ENCODE results near the gene BMP6.
A peak's percentile ranks its signal among the peaks of the same experiment; 100 is the strongest.

Gene BMP6

DNA sequence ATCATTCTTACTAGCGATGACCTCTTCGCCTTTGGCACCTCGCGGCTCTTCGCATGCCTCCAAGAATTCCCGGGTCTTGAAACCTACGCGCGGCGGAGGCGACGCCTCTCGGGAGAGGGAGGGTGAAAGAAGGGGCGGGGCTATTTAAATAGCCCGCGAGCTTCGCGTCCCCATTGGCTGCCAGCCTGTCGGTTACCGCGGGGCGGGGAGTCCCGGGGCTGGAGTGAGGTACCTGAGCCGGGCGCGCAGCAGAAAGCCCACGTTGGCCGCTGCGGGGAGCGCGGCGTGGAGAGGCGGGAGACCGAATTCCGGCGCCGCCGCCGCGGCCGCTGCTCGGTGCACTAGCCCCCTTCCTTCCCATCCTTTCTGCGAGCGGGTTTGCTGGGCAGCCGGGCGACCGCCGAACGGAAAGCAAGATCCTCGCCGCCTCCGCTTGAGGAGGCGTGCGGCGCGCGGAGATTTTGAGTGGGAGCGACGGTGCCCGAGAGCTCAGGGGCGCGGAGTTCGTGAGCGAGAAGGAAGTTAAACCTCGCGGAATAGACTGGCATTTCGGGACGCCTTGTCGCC, at the start of gene BMP6:
Gene BMP6, plus strand, starts transcription at position 251 of the 567 bp plus-strand sequence. CDS start 857 bp downstream, outside the sequence.
- peaks cover 61% of the 10 kb centered on the region for H3K27me3 ChIP-seq (ENCODE audit: insufficient read depth, low read length)
- H3K36me3 ChIP-seq (ENCODE audit: insufficient read depth, low read length): no peaks in the 10 kb centered on the region
- no peaks in the 10 kb centered on the region for H3K9me3 ChIP-seq (ENCODE audit: low read length)
- H3K4me1 ChIP-seq (ENCODE audit: insufficient read depth, low read length): peaks cover 32% of the 10 kb centered on the region
- peak within 1 kb of the TSS; percentile 48 for H3K4me3 ChIP-seq (ENCODE audit: low read length)
- H2AFZ ChIP-seq (ENCODE audit: low read depth, low read length): peak within 1 kb of the TSS; percentile 82

DNA sequence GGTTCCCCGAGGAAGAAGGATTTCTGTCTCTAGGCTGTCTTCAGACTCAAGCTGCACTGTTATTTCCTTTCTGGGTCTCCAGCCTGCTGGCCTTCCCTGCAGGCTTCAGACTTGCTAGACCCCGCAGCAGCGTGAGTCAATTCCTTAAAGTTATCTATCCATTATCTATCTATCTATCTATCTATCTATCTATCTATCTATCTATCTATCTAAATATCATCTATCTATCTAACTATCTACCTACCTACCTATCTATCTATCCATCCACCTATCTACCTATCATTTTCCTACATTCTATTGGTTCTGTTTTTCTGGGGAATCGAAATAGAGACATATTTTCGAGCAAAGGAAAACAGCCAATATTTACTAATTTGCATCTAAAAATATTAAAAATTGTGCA, 48.7 kb upstream of the BMP6 start:
- Histone ChIP-seq H3K27me3 (ENCODE audit: insufficient read depth, low read length) (peaks cover 5% of the 10 kb centered on the region), H2AFZ (ENCODE audit: low read depth, low read length) (no peak overlapping the region), H3K9me3 (ENCODE audit: low read length) (no peaks in the 10 kb centered on the region), H3K36me3 (ENCODE audit: insufficient read depth, low read length) (no peaks in the 10 kb centered on the region), H3K4me3 (ENCODE audit: low read length) (no peak overlapping the region), H3K4me1 (ENCODE audit: insufficient read depth, low read length) (no peaks in the 10 kb centered on the region)

DNA sequence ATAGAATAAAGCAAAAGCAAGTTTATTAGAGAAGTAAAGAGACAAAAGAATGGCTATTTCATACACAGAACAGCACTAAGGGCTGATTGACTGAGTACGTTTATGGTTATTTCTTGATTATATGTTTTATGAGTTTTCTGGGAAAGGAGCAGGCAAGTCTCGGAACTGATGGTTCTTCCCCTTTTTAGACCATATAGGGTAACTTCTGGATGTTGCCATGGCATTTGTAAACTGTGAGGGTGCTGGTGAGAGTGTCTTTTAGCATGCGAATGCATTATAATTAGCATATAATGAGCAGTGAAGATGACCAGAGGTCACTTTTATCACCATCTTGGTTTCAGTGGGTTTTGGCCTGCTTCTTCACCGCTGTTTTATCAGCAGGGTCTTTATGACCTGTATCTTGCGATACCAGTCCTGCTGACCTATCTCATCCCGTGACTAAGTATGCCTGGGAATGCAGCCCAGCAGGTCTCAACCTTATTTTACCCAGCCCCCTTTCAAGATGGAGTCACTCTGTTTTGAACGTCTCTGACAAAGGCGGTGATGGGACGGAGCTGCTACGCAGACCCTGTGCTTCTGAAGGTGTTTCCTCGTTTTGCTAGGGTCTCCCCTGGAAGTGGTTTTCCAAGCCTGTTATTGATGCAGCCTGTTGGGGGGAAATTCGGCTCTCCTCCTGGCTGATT, 45.4 kb upstream of the BMP6 start:
- H3K4me1 ChIP-seq (ENCODE audit: insufficient read depth, low read length): no peaks in the 10 kb centered on the region
- H3K4me3 ChIP-seq (ENCODE audit: low read length): no peak overlapping the region
- H3K9me3 ChIP-seq (ENCODE audit: low read length): no peaks in the 10 kb centered on the region
- no peaks in the 10 kb centered on the region for H3K36me3 ChIP-seq (ENCODE audit: insufficient read depth, low read length)
- no peak overlapping the region for H2AFZ ChIP-seq (ENCODE audit: low read depth, low read length)
- no peaks in the 10 kb centered on the region for H3K27me3 ChIP-seq (ENCODE audit: insufficient read depth, low read length)

DNA sequence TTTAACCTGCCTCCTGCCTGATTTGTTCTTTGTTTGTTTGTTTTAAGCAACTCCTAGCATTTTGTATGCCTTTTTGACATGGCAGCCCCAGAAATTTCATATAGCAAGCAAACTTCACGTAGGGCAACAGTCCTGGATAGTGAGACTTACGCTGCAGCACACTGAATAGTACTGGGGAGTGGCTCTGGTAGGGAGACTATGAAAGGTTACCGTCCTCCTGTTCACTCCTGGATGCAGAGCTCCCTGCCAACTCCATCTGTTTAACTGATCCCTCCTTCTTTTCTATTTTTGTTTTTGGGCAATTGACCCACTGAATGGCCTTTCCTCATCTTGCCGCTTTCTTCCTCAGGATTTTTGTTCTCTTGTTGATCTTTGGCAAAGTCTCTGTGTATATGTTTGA, 44.5 kb upstream of the BMP6 start:
- Histone ChIP-seq H3K4me1 (ENCODE audit: insufficient read depth, low read length) (no peaks in the 10 kb centered on the region), H3K27me3 (ENCODE audit: insufficient read depth, low read length) (no peaks in the 10 kb centered on the region), H3K4me3 (ENCODE audit: low read length) (no peak overlapping the region), H2AFZ (ENCODE audit: low read depth, low read length) (no peak overlapping the region), H3K9me3 (ENCODE audit: low read length) (no peaks in the 10 kb centered on the region), H3K36me3 (ENCODE audit: insufficient read depth, low read length) (no peaks in the 10 kb centered on the region)

DNA sequence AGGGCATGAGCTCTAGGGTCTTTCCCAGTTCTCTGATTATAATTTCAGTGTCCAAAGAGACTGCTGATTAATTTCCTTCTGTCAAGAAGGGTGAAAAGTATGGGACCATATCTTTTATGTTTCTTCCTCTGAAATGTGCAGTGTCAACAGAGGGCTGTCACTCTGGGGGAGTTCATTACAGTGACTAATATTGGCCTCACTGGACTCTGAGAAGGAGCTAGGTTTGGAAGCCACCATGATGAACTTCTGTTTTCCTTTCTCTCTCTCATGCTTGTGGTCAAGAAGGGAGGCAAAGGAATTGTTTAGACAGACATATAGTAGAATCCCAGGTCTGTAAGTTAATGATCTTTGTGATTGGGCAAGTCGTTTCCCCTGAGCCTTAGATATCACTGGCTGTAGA, 41.8 kb upstream of the BMP6 start:
- no peaks in the 10 kb centered on the region for H3K36me3 ChIP-seq (ENCODE audit: insufficient read depth, low read length)
- H3K4me1 ChIP-seq (ENCODE audit: insufficient read depth, low read length): no peaks in the 10 kb centered on the region
- no peaks in the 10 kb centered on the region for H3K9me3 ChIP-seq (ENCODE audit: low read length)
- no peak overlapping the region for H3K4me3 ChIP-seq (ENCODE audit: low read length)
- H3K27me3 ChIP-seq (ENCODE audit: insufficient read depth, low read length): no peaks in the 10 kb centered on the region
- no peak overlapping the region for H2AFZ ChIP-seq (ENCODE audit: low read depth, low read length)

DNA sequence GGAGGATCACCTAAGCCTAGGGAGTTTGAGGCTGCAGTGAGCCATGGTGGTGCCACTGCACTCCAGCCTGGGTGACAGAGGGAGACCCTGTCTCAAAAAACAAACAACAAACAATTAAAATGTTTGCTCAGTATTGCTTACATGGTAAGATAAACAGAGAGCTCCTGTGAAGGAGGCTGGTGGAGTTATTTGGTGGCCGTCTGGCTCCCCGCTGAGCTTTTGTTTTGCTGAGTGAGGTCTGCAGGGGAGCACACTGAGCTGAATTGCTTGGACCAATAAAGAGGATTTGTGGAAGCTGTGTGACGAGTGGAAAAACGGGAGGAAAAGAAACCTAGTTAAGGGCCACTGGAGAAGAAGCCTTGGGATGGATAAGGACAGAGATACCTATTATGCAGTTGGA, 41.1 kb upstream of the BMP6 start:
- Histone ChIP-seq H3K4me3 (ENCODE audit: low read length) (no peak overlapping the region), H3K36me3 (ENCODE audit: insufficient read depth, low read length) (no peaks in the 10 kb centered on the region), H3K4me1 (ENCODE audit: insufficient read depth, low read length) (no peaks in the 10 kb centered on the region), H3K27me3 (ENCODE audit: insufficient read depth, low read length) (no peaks in the 10 kb centered on the region), H2AFZ (ENCODE audit: low read depth, low read length) (no peak overlapping the region), H3K9me3 (ENCODE audit: low read length) (no peaks in the 10 kb centered on the region)

DNA sequence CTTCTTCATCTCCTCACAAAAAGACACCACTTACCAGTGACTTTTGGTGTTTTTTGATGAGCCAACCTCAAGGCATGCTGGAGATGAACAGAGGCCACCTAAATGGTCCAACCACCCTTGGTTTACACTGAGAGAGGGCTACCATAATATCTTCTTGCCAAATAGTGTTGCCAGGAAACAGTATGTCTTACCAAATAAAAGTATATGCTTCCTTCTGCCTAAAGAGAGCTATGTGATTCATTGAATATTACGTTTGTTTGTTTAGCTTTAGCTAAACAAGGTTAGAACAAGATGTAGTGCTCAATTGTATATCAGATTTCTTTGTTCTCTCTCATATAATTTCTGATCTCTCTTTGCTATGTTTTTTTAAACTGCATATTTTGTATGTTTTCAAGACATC, 40.6 kb upstream of the BMP6 start:
- Histone ChIP-seq H3K9me3 (ENCODE audit: low read length) (no peaks in the 10 kb centered on the region), H3K27me3 (ENCODE audit: insufficient read depth, low read length) (no peaks in the 10 kb centered on the region), H3K36me3 (ENCODE audit: insufficient read depth, low read length) (no peaks in the 10 kb centered on the region)

DNA sequence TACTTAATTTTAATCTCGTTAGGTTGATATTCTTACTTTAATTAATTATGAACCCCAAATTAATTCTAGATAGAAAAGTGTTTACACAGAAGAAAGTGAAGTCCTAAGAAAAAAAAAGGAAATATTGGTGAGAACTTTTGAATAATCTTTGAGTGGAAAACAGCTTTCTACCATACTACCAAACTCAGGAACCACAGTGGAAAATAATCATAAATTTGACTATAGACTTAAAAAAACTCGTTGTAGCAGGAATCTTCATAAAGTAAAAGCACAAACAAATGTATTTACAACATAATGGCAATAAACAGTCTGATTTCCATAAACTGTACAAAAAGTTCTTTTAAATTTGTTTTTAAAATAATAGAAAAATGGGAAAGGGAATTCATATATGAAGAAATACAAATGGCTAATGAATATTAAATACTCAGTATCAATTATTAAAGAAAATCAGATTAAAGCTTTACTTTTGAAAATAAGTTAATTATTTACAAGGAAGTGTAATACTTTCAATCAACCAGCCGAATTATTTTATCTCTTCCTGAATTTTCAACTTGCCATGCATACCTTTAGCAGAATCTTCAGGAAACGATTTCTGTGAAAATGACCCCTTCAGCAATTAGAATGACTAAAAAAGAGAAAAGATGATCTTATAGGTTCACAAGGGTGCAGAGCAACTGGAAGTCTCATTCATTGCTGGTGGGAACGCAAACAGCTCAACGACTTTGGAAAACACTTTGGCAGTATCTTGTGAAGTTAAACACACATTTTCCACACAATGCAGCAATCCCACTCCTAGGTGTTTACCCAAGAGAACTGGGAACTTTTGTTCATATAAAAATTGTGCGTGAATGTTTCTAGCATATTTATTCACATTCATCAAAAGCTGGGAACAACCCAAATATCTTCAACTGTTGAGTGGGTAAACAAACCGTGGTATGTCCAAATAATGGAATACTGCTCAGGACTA, 38.5 kb upstream of the BMP6 start:
- H2AFZ ChIP-seq (ENCODE audit: low read depth, low read length): no peak overlapping the region

More for the DNA sequence above, 40.6 kb upstream of the BMP6 start:
- Histone ChIP-seq H3K4me1 (ENCODE audit: insufficient read depth, low read length) (no peaks in the 10 kb centered on the region), H2AFZ (ENCODE audit: low read depth, low read length) (no peak overlapping the region), H3K4me3 (ENCODE audit: low read length) (no peak overlapping the region)

DNA sequence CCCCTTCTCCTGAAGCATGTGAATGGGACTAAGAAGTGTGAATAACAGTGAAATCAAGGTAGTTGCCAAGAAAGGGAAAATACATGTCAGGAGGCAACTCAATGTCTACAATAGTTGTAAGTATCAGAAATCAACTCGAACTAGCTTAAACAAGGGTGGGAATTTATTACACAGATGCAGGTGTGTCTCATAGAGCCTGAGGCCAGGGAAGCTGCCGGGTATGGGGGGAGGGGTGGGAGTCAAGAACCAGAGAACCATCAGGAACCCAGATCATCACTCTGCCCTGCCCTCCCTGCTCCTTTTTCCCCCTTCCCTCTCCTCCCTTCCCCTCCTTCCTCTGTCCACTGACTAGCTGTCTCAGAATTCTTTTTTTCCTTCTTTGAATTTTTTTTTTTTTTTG, 34.9 kb upstream of the BMP6 start:
- no peaks in the 10 kb centered on the region for H3K36me3 ChIP-seq (ENCODE audit: insufficient read depth, low read length)
- H3K9me3 ChIP-seq (ENCODE audit: low read length): no peaks in the 10 kb centered on the region
- H3K4me1 ChIP-seq (ENCODE audit: insufficient read depth, low read length): no peaks in the 10 kb centered on the region
- no peaks in the 10 kb centered on the region for H3K27me3 ChIP-seq (ENCODE audit: insufficient read depth, low read length)
- H3K4me3 ChIP-seq (ENCODE audit: low read length): no peak overlapping the region
- H2AFZ ChIP-seq (ENCODE audit: low read depth, low read length): no peak overlapping the region

More for the DNA sequence above, 38.5 kb upstream of the BMP6 start:
- Histone ChIP-seq H3K9me3 (ENCODE audit: low read length) (no peaks in the 10 kb centered on the region), H3K36me3 (ENCODE audit: insufficient read depth, low read length) (no peaks in the 10 kb centered on the region), H3K4me1 (ENCODE audit: insufficient read depth, low read length) (no peaks in the 10 kb centered on the region), H3K4me3 (ENCODE audit: low read length) (no peak overlapping the region), H3K27me3 (ENCODE audit: insufficient read depth, low read length) (no peaks in the 10 kb centered on the region)

DNA sequence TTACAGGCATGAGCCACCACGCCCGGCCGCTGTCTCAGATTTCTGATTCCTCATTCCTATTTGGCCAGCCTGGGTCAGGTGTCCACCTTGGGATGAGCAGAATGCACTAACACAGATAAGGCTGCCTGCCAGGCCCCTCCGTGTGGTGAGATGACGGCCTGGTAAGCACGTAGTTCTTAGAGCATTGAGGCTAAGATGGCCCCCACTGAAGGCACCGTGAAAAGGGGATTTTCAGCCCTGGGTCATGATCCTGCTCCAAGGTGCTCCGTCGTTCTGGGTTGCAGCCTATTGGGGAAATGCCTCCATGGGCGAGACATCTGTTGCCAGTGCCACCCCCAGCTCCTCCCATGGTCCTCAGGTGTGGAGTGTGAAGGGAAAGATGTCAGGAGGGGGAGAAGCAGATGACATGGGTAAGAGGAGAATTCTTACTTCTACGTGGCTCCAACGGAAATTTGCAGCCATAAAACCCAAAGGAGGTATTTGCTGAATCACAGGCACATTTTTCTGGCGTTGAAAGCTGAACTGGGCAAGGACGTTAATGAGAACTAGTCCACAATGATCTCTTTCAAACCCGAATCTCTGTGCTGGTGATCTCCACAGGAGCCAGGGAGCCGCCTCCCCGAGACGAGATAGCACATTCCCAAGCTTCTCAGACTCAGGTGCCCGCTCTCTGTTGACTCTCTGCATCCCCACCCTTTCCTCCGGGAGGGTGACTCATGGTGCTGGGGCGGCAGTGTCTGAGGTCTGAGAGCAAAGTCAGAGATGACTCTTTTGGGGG, 34.0 kb upstream of the BMP6 start:
- Histone ChIP-seq H2AFZ (ENCODE audit: low read depth, low read length) (no peak overlapping the region), H3K27me3 (ENCODE audit: insufficient read depth, low read length) (no peaks in the 10 kb centered on the region), H3K4me3 (ENCODE audit: low read length) (no peak overlapping the region), H3K4me1 (ENCODE audit: insufficient read depth, low read length) (no peaks in the 10 kb centered on the region), H3K9me3 (ENCODE audit: low read length) (no peaks in the 10 kb centered on the region), H3K36me3 (ENCODE audit: insufficient read depth, low read length) (no peaks in the 10 kb centered on the region)

DNA sequence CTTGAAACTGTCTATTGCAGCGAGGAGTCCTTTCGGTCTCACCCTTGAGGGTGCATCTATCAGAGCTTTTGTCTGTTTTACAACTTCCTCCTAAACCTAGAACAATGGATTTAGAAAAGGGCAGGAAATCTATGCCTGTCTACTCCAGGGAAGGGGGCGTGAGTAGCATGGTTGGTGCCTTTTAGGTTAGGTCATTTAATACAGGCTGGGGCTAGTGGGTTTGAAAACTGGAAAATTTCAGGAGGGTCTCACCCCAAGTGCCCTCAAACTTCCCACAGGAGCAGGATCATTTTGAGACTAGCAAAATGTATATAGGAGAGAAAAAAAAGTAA, 33.5 kb upstream of the BMP6 start:
- Histone ChIP-seq H3K27me3 (ENCODE audit: insufficient read depth, low read length) (no peaks in the 10 kb centered on the region), H3K4me3 (ENCODE audit: low read length) (no peak overlapping the region), H3K4me1 (ENCODE audit: insufficient read depth, low read length) (no peaks in the 10 kb centered on the region), H3K9me3 (ENCODE audit: low read length) (no peaks in the 10 kb centered on the region), H3K36me3 (ENCODE audit: insufficient read depth, low read length) (no peaks in the 10 kb centered on the region), H2AFZ (ENCODE audit: low read depth, low read length) (no peak overlapping the region)

DNA sequence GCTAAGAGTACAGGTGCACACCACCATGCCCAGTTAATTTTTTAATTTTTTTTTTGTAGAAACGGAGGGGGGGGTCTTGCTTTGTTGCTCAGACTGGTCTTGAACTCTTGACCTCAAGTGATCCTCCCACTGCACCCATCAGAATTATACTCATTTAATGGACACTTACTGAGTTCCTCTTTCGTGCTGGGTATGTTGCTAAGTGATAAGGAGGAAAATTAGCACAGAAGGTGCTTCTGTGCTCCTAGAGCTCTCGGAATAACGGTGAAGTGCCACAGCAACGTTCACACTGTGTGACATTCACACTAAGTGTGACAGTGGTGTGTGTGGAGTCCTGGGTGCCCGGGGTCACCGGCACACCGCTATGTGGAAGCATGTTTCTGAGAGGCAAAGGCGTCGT, 32.1 kb upstream of the BMP6 start:
- no peaks in the 10 kb centered on the region for H3K9me3 ChIP-seq (ENCODE audit: low read length)
- H3K36me3 ChIP-seq (ENCODE audit: insufficient read depth, low read length): no peaks in the 10 kb centered on the region

DNA sequence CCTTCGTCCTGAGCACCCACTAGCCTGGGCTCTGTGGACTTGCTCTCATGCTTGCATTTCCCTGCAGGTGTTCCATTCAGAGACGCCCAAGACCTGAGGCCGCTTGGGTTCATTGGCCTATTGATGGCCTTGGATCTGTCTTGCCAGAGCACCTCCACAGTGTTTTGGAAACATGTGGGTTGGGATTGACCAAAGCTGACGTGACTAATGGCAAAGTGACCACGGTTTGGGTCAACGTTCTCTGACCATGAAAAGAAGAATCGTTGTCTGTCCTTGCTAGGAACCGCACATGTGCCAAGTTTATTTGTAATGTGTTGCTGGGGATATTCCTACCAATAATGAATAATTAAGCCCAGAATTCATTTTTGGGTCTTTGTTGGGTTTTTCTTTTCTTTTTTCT, 29.8 kb upstream of the BMP6 start:
- no peak overlapping the region for H3K4me3 ChIP-seq (ENCODE audit: low read length)
- no peak overlapping the region for H2AFZ ChIP-seq (ENCODE audit: low read depth, low read length)
- H3K36me3 ChIP-seq (ENCODE audit: insufficient read depth, low read length): no peaks in the 10 kb centered on the region
- H3K4me1 ChIP-seq (ENCODE audit: insufficient read depth, low read length): peaks cover 9% of the 10 kb centered on the region
- H3K9me3 ChIP-seq (ENCODE audit: low read length): no peaks in the 10 kb centered on the region
- no peaks in the 10 kb centered on the region for H3K27me3 ChIP-seq (ENCODE audit: insufficient read depth, low read length)

More for the DNA sequence above, 32.1 kb upstream of the BMP6 start:
- Histone ChIP-seq H3K27me3 (ENCODE audit: insufficient read depth, low read length) (no peaks in the 10 kb centered on the region), H3K4me3 (ENCODE audit: low read length) (no peak overlapping the region), H3K4me1 (ENCODE audit: insufficient read depth, low read length) (no peaks in the 10 kb centered on the region), H2AFZ (ENCODE audit: low read depth, low read length) (no peak overlapping the region)

Measured in neuron (in vitro differentiated cells).